Fibroblast of upper back skin (primary cell): ENCODE results near the gene DMKN.

Experiments
- DNase-seq: peaks from one replicate; pipeline ENCODE4 v3.0.0-alpha.2; 2013

The DMKN gene

DNA sequence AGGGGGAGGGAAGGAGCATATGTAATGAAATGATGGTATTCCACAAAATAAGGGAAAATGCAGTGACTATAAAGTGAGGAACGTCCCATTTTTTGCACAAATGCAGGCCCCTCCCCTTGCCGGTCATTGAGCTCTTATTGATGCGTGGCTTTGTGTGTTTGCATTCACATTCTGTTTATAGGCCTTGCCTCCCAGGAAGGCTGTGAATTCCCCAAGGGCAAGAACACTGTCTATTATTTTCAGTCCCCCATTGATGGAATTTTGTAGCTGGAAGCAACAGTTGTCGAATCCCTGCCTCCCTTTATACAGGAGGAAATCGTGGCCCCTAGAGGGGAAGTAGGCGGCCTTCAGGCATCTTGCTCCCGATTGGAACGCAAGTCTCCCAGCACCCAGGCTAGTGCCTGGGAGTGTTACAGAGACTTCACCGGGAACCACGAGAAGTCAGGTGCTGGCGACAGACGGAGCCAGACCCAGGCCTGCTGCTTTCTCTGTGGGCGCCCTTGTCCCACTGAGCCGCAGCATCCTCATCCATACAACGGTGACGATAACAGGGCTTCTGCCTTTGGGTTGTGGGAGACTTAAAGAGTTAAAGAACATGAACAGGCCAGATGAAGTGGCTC lies 7.8 kb upstream of the DMKN start:
- no peak for DNase-seq

DNA sequence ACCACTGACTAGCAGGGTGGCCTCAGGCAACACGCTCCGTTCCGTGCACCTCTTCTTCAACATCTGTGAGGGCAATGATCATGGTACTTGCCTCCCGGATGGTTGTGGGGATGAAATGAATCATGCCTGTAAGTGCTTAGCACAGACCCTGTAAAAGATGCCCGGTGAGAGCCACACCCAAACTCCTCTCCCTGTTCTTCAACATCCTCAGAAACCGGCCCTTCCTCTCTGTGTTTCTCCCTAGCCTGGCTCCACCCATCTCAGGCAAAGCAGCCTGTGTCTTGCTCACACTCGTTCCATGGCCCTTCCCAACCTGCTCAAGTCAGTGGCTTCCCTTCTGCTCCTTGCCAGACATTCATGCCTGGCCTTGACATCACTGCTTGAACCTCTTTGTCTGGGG lies 5.8 kb upstream of the DMKN start:
- peak; percentile 22 for DNase-seq

DNA sequence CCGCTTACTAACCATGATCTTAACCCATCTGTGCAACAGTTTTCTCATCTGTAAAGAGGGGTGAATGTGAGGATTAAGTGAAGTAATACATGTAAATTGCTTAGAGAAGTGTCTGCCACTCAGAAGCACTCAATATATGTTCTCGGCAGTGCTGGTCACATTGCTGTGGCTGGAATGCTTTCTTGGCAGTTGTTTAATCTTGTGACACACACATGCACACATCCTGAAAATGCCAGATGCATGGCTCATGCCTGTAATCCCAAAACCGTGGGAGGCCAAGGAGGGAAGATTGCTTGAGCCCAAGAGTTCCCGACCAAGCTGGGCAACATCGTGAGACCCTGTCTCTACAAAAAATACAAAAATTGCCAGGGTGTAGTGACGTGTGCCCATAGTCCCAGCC lies 4.9 kb upstream of the DMKN start:
- DNase-seq = peak; percentile 97

DNA sequence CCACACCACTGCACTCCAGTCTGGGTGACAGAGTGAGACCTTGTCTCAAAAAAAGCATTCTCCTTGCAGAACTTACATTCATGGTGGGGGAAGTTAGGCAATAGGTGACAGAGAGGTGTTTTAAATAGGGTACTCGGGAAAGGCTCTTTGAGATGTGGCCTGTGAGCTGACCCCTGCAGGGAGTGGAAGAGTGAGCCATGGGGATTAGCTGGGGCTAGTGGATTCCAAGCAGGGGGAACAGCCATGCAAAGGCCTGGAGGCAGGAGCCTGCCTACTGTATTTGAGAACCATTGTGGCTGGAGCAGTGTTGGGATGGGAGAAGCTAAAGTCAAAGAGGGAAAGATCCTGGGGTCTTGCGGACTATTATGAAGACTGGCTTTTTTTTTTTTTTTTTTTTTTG lies 3.9 kb upstream of the DMKN start:
- DNase-seq = no peak

DNA sequence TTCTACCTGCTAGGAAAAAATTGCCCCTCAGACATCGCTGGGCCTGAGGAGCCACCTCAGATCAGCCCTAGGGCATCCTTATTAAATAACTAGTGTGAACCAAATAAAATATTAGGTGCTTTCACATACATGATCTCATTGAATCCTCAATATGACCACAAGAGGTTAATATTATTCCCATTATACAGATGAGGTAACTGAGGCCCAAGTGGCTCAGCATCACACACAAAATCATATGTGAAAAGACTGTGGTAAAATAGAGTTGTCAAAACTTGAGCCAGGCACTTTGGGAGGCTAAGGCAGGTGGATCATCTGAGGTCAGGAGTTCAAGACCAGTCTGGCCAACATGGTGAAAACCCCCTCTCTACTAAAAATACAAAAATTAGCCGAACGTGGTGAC lies 2.9 kb upstream of the DMKN start:
- no peak for DNase-seq

DNA sequence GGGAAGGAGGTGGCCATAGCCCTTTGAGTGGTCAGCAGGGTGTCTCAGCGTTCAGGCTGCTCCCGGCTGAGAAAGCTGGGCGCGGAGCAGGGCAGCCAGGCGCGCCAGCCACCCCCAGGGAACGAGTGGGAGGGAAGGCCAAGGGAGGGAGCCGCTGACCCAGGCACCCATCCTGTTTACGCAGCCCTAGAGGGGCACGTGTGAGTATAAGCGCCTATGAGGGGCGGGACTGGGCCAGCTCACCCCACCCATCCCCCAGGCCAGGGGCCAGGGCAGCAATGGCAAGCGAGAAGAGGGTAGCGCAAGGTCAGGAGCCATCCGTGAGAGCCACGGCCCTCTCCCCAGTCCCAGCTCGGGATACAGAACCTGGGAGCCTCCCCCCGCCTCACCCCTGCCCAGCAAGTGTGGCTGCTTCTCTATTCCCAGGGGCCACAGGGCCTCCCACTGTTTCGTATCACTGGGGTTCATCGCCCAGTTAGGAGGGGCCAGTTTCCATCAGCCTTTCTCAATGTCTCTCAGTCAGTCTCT lies 897 bp upstream of the DMKN start:
- DNase-seq = no peak

DNA sequence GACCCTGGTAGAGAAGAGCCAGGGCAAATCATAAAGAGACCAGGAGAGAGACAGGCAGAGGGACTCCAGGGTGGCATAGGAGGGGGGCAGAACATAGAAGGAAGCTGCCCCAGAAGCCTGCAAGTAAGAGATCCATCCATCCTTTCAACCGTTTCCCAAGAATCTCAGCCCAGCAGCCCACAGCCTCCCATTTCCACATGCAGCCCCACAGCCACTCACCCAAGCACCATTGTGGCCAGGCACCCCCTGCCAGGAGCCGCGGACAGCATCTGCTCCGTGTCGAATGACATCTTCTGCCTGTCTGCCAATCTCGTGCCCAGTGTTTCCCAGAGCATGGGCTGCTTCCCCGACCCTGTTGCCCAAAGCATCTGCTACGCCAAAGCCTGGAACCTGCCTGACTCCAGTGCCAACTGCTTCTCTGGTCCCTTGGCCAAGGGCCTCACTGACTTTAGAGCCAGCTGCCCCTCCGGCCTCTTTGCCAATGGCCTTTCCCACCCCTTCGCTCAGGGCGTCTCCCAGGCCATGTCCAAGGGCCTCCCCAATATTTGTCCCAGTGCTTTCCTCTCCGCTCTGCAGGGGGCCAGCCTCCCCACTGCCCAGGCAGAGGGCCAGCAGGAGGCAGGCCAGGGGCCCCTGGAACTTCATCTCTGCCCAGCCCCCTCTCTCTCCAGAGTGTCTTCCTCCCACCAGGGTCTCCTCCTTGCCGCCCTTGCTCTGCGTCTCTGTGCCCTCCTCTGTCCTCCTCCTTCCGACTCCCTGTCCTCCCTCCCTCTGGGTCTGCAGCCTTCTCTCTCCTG lies 420 bp downstream of the DMKN start:
- DNase-seq = no peak

DNA sequence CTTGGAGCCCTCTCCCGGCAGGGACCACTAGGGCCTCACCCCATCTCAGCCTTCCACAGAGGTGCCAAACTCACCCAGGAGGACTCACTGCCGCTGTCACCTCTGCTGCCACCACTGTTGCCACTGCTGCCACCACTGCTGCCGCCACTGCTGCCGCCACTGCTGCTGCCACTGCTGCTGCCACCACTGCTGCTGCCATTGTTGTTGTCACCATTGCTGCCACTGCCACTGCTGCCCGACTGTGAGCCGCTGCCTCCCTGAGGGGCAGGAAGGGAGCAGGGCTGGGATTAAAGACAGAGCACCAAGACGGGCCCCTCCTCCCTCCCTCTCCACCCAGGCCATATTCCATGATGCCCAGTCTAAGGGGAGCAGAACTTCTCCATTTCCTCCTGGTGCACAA lies 2.1 kb downstream of the DMKN start:
- no peak for DNase-seq

DNA sequence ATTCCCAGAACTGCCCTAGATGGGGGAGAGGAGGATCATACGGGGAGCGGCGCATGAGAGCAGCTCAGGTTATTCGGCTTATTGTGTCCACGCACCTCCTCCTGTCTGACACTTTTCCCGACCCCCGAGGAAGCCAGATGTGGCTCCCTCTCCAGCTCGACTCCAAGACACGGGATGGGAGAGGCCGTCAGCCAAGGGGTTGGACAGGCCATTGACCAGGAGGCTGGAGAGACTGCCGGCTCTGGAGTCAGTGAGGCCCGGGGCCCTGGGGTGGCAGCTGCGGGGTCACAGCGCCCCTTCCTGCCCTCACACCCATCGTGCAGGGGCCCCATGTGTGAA lies 2.9 kb downstream of the DMKN start:
- DNase-seq = no peak

DNA sequence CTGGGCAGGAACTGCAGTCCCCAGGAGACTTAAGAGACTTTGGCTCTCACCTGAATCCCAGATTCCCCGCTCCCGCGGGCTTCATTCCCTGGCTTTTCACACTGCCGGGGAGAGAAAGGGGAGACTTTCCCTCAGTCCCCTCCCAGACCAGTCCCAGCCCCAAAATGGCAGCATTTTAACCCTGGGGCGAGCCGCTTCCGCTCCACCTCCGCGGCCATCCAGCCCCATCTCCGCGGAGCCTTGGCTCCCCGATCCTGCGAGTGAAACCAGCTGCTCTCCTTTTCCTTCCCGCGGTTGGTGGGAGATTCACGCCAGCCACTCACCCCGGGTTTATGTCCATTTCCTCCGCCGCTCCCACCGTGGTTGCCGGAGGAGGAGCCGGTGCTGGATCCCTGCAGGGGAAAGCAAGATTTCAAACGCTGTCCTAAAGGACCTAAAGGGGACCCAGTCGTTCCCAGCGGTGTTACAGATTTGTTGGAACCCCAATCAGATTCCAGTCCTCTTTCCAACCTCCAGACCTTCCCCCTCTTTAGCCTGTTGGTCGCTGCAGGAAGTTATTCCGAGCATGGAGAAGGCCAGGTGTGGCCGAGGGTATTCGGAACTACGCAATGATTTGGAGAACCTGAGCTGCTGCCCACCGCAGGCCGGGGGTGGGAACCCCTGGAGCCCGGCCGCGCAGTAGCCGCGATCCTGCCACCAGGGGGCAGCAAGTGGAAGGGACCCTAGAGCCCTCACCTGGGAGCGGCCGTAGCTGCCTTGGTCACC lies 3.4 kb downstream of the DMKN start:
- DNase-seq = peak; percentile 38

DNA sequence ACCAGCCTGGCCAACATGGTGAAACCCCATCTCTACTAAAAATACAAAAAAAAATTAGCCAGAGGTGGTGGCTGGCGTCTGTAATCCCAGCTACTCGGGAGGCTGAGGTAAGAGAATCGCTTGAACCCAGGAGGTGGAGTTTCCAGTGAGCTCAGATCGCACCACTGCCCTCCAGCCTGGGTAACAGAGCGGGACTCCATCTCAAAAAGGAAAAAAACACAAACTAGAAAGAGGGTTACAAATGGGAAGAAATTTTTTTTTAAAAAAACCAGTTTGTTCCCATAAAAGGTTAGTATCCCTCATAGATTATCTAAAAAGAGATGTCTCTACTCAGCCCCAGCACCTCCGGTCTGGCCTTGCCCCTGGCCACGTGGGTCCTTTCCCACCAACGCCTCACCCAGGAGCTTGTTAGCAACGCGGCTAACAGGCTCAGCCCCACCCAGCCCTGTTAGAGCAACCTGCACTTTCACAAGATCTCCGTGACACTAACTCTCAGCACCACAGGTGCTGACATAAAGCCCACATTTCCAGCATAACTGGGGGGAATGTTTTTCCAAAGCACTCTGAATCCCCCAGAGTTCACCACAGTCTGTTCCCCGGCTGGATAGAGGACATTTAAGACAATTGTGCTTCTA lies 4.3 kb downstream of the DMKN start:
- no peak for DNase-seq

DNA sequence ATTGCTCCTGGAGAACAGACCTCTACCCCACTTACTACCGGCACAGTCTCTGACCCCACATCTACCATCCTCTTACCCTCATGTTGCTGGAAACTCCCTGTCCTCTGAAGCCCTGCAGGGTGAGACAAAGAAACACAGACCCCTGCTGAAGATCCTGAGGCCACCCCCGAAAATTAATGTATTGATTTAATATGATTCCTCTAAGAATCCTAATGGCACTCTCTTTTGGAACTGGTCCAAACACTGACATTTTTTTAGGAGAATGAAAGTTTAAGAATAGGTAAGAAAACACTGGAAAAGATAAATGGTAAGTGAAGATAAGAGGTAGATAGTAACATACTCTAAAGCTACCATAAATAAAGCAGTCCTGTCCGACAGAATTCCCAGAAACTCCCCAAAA lies 5.3 kb downstream of the DMKN start:
- DNase-seq = no peak

DNA sequence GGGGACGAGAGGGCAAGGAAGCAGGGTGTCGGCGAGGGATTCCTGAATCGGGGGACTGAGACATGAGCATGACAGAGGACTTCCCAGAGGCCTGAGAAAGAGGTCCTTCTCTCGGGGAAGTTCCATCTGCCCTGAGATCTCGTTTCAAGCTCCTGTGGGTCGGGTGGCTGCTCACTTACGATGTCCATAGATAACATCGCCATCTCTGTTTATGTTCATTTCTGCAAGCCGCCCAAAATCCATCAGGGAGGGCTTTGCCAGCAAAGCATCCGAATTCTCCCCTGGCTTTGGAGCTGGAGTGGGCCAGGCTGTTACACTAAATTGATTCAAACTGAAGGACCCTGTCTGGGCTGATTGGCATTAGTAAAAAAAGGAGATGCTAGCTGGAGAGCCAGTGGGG lies 5.9 kb downstream of the DMKN start:
- no peak for DNase-seq

DNA sequence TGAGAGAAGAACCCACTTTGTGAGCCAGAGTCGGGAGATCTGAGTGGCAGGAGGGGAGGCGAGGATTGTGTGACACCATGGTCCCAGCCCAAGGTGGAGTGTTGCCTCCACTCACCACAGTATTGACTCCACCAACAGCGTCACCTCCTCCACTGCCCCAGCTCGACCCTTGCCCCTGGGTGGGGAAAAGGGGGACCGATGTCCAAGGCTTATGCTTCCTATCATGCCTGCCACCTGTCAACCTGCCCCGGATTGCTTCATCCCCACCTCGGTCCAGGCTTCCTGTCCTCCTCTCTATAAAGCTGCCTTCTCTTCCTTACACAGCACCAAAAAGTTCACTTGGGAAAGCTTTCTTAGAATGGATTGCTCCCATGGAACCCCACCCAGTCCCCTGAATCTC lies 7.4 kb downstream of the DMKN start:
- DNase-seq = no peak

DNA sequence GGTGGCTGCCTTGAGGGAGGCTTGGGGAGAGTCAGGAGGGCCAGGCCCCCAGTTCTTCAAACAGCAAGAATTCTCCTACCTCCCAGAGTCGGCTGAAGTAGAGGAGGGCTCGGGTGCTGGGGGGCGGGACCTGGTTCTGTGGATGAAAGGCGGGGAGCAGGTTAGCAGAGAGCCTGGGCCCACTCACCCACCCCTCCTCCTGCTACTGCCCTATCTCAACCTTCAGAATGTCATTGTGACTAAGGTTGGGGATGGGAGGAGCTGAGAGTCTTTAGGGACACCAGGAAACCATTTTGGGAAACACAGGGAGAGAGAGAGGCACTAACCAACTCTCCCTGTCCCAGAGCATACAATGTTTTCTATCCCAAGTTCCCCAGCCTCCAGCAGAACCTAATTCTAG lies 10.7 kb downstream of the DMKN start:
- DNase-seq = no peak

DNA sequence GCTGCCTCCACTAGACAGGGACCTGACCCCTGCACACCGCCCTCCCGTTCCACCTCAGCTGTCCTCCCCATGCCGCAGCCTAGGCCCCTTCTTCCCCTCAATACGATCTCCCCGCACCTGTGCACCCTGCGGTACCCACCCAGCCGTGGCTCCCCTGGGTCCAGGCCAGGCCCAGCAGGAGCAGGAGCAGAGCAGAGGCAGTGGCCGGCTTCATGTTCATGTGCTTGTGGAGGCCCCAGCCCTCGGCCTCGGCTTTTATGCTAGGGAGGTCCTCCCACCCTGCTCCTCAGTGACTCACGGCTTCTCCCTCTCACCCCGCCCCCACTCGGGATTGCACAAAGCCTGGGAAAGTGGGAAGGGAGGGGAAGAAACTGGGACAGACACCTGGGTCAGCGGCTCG lies 11.8 kb downstream of the DMKN start:
- peak; percentile 16 for DNase-seq

DNA sequence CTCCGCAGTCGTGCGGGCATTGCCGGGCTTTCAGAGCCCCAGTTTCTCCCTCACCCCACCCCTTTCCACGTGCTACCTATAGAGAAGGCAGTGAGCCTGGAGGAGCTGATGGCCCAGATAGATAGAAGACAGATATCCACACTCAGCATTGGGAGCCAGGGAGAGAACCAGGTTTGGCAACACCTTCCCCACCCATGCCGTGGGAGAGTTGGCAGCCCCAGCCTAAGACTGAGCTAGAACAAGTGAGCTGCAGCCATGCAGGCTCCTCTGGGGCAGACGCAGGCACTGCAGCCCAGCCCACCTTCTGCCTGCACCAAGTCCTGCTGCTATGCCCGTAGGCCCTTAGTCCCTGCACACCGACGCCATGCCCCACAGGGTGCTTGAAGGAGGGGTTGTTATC lies 12.8 kb downstream of the DMKN start:
- no peak for DNase-seq

DNA sequence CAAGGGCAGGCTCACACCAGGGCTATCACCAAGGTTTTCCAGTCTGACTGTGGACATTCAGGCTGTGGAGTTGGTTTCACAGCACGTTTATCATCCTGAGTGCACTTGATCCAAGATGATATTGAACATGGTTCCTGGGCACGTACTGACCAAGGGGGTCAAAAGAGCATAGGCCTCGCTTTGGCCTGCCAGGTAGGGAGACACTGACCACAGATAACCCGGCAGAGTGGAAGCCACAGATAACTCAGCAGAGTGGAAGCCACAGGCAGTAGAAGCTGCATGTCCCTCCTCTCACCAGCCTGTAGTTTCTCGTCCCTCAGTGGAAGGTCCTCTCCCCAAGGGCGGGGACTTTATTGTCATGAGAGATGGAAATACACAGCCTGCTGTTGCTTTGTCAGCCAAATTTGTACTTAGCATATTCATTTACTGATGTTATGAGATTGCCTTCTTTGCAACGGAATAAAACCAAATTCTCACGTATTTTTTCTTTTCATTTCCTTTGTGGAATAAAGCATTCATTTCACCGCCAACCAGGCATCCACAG lies 14.4 kb downstream of the DMKN start:
- DNase-seq = no peak

DNA sequence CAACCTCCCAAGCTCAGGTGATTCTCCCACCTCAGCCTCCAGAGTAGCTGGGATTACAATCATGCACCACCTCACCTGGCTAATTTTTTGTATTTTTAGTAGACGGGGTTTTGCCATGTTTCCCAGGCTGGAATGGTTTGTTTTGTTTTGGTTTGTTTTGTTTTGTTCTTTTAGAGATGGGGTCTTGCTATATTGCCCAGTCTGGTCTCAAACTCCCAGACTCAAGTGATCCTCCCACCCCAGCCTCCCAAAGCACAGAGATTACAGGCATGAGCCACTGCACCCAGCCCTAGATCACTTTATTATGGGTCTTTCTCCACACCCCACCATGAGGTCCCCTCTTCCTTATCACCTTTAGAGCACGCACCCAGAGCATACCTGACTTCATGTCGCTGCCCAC lies 15.2 kb downstream of the DMKN start:
- no peak for DNase-seq

DNA sequence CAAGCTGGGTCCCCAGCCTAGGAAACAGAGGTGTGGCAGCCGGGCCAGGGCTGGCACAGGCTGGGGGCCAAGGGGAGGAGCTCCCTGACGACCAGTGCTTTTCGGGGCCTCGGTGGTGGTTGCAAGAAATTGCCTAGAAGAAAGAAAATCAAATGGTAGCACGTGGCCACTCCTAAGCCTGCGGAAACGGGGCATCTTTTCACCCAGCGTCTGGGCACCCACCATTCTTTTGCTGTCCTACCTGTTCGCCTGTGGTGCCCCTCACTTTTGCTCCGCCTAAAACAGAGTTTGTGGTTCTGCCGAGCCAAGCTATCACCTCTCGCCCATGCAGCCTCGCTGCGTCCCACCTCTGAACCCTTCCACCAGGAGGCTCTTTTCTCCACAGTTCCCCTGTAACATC lies 16.0 kb downstream of the DMKN start:
- no peak for DNase-seq

DNA sequence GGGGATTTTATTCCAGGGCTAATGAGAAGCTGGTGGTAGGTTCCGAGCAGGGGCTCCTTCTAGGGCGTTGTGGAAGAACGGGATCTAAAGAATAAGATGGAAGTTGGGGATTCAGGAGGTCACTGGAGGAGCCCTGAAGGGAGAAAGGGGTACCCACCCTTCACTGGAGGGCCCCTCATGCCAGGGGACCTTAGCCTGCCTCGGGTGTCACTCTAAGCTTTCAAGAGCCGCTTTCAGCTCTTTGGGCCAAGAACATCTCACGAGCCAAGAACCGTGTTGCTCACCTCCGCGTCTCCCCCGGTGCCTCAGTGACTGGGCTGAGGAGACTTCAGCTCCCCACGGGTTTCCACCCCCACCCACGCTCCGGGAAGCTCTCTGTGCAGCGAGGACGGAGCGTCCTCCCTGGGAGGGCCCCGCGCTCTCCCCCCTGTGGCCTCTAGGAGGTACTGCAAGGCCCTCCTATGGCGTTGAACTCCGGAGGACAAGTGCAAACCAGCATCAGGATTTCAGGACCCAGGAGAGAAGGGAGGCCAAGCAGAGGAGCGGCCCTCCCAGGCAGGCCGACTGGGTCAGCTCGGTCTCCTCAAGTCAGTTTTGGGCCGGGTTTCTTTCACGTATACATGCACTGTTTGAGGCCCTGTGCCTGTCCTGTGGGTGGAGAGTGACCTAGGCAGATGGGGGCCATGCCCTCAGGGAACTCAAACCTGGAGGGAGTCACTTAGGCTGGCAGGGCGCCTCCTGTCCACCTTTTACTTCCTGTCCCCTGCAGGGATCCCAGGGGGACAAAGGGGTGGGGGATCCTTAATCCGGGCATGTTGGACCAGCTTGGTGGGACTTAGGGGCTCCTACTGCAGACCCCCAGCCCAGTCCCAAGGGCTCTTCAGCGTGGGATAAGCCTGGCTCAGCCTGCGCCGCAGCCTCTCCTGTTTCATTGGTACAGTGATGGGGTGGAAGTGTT lies 18.1 kb downstream of the DMKN start:
- DNase-seq = peak; percentile 57

DNA sequence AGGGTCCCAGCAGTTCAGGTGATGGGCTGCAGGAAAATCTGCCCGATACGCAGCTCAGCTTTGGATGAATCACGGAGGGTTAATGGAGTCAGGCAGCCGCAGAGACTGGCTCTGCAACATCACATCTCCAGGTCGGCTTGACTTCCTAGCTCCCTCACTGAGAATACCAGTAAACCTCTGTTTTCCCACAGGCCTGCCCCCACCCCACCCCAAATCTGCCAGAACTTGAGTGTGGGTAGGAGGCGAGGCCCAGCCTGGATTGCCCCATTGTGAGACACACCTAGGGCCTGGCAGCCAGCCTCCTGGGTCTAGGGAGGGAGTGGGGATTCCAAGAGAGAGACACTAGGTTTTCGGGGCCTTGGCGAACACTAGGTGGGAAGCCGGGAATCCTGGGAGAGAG lies 19.5 kb downstream of the DMKN start:
- no peak for DNase-seq
